HG03196 (cell line): ENCODE data around the gene SH2D7.
A peak's percentile ranks its signal among the peaks of the same experiment; 100 is the strongest.

Experiments
- ATAC-seq: cut with Tn5 transposase; IDR thresholded peaks from one replicate; pipeline ENCODE4 v1.9.1; 2021; ENCODE audit not compliant: unreplicated experiment

The SH2D7 gene

GRCh38 chr15:78060232-78060631, 32.1 kb upstream of the SH2D7 start:
- no peak for ATAC-seq

GRCh38 chr15:78061963-78062427, 30.4 kb upstream of the SH2D7 start:
- no peak for ATAC-seq

- no peak for ATAC-seq
Observed at GRCh38 chr15:78063217-78063616, 29.1 kb upstream of the SH2D7 start.

GRCh38 chr15:78063970-78064385, 28.4 kb upstream of the SH2D7 start:
- ATAC-seq = no peak

- no peak for ATAC-seq
Observed at GRCh38 chr15:78064544-78064943, 27.8 kb upstream of the SH2D7 start.

- no peak for ATAC-seq
Observed at GRCh38 chr15:78065284-78065872, 27.0 kb upstream of the SH2D7 start.

GRCh38 chr15:78065973-78066946, 26.1 kb upstream of the SH2D7 start:
- peak; percentile 35 for ATAC-seq

GRCh38 chr15:78067328-78068228, 24.8 kb upstream of the SH2D7 start:
- ATAC-seq = no peak

- ATAC-seq = no peak
Observed at GRCh38 chr15:78069052-78069414, 23.3 kb upstream of the SH2D7 start.

GRCh38 chr15:78069462-78070029, 22.8 kb upstream of the SH2D7 start:
- ATAC-seq = no peak

- no peak for ATAC-seq
Observed at GRCh38 chr15:78070049-78070700, 22.2 kb upstream of the SH2D7 start.

GRCh38 chr15:78071383-78071782, 21.0 kb upstream of the SH2D7 start:
- ATAC-seq = no peak

GRCh38 chr15:78072080-78072892, 20.1 kb upstream of the SH2D7 start:
- ATAC-seq = no peak

- no peak for ATAC-seq
Observed at GRCh38 chr15:78073046-78073787, 19.1 kb upstream of the SH2D7 start.

- ATAC-seq = no peak
Observed at GRCh38 chr15:78075490-78076230, 16.7 kb upstream of the SH2D7 start.

- no peak for ATAC-seq
Observed at GRCh38 chr15:78076231-78077052, 15.9 kb upstream of the SH2D7 start.
